ENCODE data around the gene EPB41L3. TPM values are rescaled to one million over a fixed set of nuclear protein-coding genes. Genes with fewer than 3 reads are reported as not detected.

Gene EPB41L3
- total and polyA plus RNA-seq, 10 of the 15 experiments (the other 5 are each of a cell fraction or from before 2014, with no cell fraction given), result 0.11 to 0.69 (median 0.23) TPM; not detected in 6

DNA sequence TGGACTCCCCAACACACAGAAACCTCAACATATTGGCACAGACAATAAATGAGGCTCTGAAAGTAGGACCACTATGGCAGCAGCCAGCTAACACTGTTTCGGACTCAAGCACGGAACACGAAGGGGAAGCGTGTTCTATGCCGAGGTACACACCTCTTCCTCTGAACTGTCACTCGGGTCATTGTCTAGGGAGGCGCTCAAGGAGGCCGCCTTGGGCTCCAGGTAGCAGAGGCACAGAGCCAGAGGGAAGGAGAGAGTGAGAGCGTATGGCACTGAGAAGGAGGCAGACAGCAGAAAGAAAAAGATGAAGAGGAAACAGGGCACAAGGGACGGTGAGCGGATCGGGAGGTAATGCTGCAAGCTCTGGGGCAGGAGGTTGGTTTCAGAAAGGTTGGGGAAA is 128.1 kb downstream of the EPB41L3 start:
- ChIA-PET CTCF (no interaction called here), POLR2A (no interaction called here), RAD21 (ENCODE audit: unreplicated experiment) (no interaction called here), SMC1A (ENCODE audit: uncharacterized antibody, unreplicated experiment) (no interaction called here)
- Histone ChIP-seq H3K36me3 (ENCODE audit: control insufficient read depth in 2 of 2, insufficient read depth in 2 of 2, low read length in 1 of 2) (no peaks in the 10 kb centered on the region), H3K79me2 (ENCODE audit: control insufficient read depth, insufficient read depth, low read length) (no peaks in the 10 kb centered on the region), H2AFZ (ENCODE audit: control insufficient read depth, low read depth, low read length) (no peak overlapping the region), H3K4me2 (ENCODE audit: control insufficient read depth, insufficient read depth) (no peak overlapping the region), H3K4me1 (ENCODE audit: control insufficient read depth, insufficient read depth, low read length) (no peaks in the 10 kb centered on the region), H4K20me1 (ENCODE audit: control insufficient read depth, insufficient read depth) (no peaks in the 10 kb centered on the region), H3K27me3 (replicated peaks in 1 of 2; ENCODE audit: control insufficient read depth in 2 of 2, insufficient read depth in 2 of 2, low read length in 1 of 2) (peaks cover 2% of the 10 kb centered on the region in 2 experiments; a peak in 1 of 4 replicates), H3K4me3 (no peak overlapping the region), H3K9me3 (replicated peaks; ENCODE audit: control insufficient read depth, insufficient read depth, low read length) (no peaks in the 10 kb centered on the region), H3K9ac (ENCODE audit: control insufficient read depth, insufficient read depth, low read length) (no peak overlapping the region), H3K27ac (ENCODE audit: control insufficient read depth, insufficient read depth) (no peak overlapping the region)
- FAIRE-seq (no peak), DNase-seq (ENCODE audit: low read depth, low spot score) (no peak), ATAC-seq (no peak)
- TF ChIP-seq, protein P1, sequence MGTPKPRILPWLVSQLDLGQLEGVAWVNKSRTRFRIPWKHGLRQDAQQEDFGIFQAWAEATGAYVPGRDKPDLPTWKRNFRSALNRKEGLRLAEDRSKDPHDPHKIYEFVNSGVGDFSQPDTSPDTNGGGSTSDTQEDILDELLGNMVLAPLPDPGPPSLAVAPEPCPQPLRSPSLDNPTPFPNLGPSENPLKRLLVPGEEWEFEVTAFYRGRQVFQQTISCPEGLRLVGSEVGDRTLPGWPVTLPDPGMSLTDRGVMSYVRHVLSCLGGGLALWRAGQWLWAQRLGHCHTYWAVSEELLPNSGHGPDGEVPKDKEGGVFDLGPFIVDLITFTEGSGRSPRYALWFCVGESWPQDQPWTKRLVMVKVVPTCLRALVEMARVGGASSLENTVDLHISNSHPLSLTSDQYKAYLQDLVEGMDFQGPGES (IDR thresholded peaks at IDR 0.05), result no peak
- TF ChIP-seq, protein P2, sequence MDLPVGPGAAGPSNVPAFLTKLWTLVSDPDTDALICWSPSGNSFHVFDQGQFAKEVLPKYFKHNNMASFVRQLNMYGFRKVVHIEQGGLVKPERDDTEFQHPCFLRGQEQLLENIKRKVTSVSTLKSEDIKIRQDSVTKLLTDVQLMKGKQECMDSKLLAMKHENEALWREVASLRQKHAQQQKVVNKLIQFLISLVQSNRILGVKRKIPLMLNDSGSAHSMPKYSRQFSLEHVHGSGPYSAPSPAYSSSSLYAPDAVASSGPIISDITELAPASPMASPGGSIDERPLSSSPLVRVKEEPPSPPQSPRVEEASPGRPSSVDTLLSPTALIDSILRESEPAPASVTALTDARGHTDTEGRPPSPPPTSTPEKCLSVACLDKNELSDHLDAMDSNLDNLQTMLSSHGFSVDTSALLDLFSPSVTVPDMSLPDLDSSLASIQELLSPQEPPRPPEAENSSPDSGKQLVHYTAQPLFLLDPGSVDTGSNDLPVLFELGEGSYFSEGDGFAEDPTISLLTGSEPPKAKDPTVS (IDR thresholded peaks at IDR 0.05; ENCODE audit: low read depth, low read length), result no peak
- no peak for TF ChIP-seq PML (IDR thresholded peaks at IDR 0.05; ENCODE audit: low read length)
- TF ChIP-seq BMI1 (IDR thresholded peaks at IDR 0.05; ENCODE audit: borderline replicate concordance), result no peak
- TF ChIP-seq LARP7 (IDR thresholded peaks at IDR 0.05), result no peak
- TF ChIP-seq CBFB (IDR thresholded peaks at IDR 0.05; ENCODE audit: low read depth), result no peak
- no peak for TF ChIP-seq RB1 (IDR thresholded peaks at IDR 0.05; ENCODE audit: borderline replicate concordance)
- no peak for TF ChIP-seq NR2C2 (IDR thresholded peaks at IDR 0.05; ENCODE audit: borderline replicate concordance, control insufficient read depth, insufficient read length, low read depth)
- no peak for TF ChIP-seq CREM (IDR thresholded peaks at IDR 0.05; ENCODE audit: low read depth)
- TF ChIP-seq RFX5 (IDR thresholded peaks at IDR 0.05; ENCODE audit: low read depth, low read length), result no peak
- TF ChIP-seq, protein P3, sequence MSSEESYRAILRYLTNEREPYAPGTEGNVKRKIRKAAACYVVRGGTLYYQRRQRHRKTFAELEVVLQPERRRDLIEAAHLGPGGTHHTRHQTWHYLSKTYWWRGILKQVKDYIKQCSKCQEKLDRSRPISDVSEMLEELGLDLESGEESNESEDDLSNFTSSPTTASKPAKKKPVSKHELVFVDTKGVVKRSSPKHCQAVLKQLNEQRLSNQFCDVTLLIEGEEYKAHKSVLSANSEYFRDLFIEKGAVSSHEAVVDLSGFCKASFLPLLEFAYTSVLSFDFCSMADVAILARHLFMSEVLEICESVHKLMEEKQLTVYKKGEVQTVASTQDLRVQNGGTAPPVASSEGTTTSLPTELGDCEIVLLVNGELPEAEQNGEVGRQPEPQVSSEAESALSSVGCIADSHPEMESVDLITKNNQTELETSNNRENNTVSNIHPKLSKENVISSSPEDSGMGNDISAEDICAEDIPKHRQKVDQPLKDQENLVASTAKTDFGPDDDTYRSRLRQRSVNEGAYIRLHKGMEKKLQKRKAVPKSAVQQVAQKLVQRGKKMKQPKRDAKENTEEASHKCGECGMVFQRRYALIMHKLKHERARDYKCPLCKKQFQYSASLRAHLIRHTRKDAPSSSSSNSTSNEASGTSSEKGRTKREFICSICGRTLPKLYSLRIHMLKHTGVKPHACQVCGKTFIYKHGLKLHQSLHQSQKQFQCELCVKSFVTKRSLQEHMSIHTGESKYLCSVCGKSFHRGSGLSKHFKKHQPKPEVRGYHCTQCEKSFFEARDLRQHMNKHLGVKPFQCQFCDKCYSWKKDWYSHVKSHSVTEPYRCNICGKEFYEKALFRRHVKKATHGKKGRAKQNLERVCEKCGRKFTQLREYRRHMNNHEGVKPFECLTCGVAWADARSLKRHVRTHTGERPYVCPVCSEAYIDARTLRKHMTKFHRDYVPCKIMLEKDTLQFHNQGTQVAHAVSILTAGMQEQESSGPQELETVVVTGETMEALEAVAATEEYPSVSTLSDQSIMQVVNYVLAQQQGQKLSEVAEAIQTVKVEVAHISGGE (CRISPR knock-in tag; IDR thresholded peaks at IDR 0.05), result no peak
- TF ChIP-seq EED (IDR thresholded peaks at IDR 0.05; ENCODE audit: low read depth), result no peak
- WGBS (ENCODE audit: insufficient coverage, insufficient replicate concordance, low lambda C conversion rate, missing lambda C conversion rate), result 65% methylated on average over 11 of the region's 12 CpGs
- no TSS peak for BruUV-seq (replicated peaks)
- intact Hi-C loops (cut with micrococcal nuclease; ENCODE audit: unreplicated experiment), result no loop called here
- in situ Hi-C loops (cut with MboI), result no loop called here

All from GM12878 (cell line).